B cell (primary cell): Measurements from ENCODE around the gene ATG2A.

Experiments
- CTCF ChIP-seq: fragments of 200-600 bp; IDR thresholded peaks from one replicate; pipeline ENCODE4 v1.8.0; 2022; ENCODE audit warnings: antibody characterized with exemption, mild to moderate bottlenecking
- EZH2 ChIP-seq: IDR thresholded peaks from 2 replicates; pipeline ENCODE4 v1.6.1; 2012; ENCODE audit warnings: borderline replicate concordance, low read depth, mild to moderate bottlenecking, moderate library complexity, low read length; ENCODE audit not compliant: insufficient read depth, poor library complexity, severe bottlenecking

- no peak for TF ChIP-seq EZH2
- TF ChIP-seq CTCF = no peak
These were observed 23.6 kb downstream of the ATG2A start for GRCh38 chr11:64893194-64894069.
